NOMO-1 treated with DMSO at 0.1 percent for 48 hours (cell line): ENCODE results near the gene SBNO2.

Source experiments
- DNase-seq: peaks from one replicate; lab custom pipeline; 2025; ENCODE audit not compliant: unreplicated experiment; lab: John Stamatoyannopoulos, UW

Gene SBNO2

DNA sequence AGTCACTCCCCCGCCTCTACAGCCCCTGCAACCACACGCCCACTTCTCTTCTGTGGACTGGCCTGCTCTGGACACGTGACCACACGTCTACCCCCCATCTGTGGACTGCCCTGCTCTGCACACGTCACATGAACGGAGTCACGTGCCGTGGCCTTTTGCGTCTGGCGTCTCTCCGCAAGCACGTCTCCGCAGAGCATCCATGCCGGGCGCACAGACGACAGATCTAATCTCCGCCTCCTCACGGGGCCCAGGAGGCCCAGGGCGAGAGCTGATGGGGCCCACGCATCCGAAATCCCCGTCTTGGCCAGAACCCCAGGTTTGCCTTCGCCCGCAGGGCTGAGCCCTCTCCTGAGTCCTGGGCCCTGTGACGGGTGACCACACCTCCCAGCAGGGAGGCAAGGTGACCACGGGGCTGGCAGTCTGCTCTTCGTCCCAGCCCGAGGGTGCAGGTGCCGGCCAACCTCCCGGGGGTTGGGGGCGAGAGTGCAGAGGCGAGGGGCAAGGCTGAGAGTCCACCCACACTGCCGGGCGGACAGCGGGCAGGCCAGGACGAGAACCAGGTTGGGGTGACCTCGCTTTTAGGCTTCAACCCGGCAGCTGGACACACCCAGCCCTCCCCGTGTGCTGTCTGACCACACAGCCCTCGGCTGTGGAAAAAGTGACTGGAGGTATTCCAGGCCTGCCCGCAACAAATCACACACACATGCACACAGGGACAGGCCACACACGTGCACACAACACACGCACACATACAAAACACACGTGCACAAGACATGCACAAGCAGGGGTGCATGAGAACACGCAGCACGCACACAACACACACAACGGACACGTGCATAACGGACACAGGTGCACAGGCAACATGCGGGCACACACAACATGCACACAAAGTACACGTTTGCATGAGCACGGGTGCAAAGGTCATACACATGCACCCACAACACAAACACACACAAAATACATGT is 3.9 kb downstream of the SBNO2 start:
- DNase-seq, result no peak

GRCh38 chr19:1169411-1169791 is 4.7 kb downstream of the SBNO2 start:
- DNase-seq, result no peak

DNA sequence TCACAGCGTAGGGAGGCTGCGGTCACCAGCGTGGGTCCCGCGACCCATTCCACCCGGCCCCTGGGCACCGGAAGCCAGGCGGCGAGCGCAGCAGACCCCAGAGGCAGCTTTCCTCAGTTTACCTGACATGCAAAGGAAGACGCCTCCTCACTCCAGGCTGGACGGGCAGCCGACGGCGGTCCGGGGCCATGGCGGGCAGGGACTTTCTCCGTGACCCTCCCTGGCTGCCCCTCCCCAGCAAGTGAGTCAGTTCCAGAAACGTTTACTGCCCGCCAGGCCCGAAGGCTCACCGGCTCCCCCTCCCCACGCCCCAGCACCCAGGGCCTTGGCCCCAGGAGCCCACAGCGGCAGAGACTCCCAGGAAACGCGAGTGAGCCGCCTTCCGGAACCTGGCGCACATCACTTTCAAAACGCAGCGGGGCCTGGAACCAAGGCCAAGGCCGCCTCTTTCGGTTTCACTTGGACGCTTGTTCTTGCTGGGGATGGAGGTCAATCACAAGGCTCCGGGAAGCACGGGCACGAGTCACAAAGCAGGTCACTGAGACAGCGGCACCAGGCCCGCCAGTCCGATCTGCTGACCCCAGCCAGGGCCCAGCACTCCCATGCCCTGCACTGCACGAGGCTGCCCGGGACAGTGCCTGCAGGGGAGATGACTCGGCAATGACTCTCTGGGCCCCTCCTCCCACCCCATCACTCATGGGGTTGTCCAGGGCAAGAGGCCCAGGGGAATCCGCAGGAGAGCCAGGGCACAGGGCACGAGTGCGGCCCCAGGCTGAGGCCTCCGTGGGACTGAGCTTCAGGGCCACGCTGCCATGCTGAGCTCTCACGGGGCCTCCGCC is 5.3 kb downstream of the SBNO2 start:
- DNase-seq, result no peak

- no peak for DNase-seq
Measured at GRCh38 chr19:1167687-1168571, 6.1 kb downstream of the SBNO2 start.

DNA sequence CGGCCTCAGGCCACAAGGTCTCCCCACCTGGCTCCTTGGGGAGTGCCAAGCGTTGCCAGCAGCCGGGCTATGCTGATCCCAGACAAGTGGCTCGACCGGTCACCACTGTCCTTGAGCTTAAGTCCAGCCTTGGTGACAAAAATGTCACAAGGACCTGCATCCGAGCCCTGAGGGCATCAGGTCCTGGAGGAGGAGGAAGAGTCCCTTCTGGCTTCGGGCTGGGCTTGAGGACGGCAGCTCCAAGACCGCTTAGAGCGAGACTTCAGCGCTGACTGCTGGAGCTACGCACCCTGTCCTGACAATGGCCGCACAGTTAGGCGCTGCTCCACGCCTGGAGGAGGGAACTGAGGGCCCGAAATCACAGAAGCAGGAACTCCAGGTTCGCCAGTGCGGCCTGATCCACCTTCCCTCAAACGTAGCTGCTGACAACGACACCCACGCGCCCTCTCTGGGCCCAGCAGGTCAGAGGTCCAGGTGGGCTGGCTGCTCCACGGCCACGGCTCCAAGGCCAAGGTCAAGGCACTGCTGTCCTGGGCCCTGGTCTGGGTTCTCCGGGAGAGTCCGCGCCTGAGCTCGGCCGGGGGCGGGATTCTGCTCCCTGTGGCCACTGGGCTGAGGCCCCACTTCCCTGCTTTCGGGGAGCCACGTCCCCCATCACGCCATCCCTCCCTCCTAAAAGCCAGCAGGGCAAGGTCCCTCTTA is 7.0 kb downstream of the SBNO2 start:
- no peak for DNase-seq

- no peak for DNase-seq
Measured at GRCh38 chr19:1164684-1165531, 9.2 kb downstream of the SBNO2 start.

- DNase-seq, result no peak
Measured at GRCh38 chr19:1163934-1164683, 10.0 kb downstream of the SBNO2 start.

- DNase-seq, result no peak
Measured at GRCh38 chr19:1163283-1163933, 10.7 kb downstream of the SBNO2 start.

DNA sequence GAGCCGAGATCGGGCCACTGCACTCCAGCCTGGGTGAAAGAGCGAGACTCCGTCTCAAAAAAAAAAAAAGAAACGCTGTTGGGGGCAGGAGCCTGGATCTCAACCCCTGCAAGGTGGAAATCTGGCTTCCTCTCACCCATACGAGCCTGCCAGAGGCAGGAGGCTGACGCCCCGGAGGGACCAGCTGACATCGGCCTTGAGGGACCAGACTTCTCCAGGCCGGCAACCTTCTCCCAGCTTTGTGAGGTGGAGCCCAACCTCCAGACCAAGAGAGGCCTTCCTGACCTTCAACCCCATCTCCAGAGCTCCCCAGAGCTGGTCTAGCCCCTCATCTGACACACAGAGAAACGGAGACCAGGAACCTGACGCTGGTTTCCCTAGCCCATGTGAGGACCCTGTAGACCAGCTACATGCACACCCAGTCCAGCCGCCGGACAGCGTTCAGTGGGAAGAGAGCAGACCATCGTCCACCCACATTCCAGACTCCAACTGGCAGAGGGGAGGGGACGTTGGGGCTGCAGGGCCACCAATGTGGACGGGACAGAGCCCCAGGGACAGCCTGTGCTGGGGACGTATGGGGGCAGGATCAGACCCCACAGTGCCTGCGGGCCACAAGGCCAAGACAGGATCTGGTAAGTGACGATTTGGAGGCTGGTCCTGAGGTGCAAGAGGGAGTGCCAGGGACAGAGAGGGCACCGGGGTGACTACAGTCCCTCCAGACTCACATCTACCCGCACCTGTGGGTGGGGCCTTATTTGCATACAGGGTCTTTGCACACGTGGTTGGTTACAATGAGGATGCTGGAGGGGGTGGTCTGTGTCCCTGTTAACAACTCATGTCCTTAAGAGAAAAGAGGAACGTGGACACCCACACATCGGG is 11.4 kb downstream of the SBNO2 start:
- DNase-seq, result no peak

- no peak for DNase-seq
Measured at GRCh38 chr19:1161716-1162115, 12.4 kb downstream of the SBNO2 start.

GRCh38 chr19:1159864-1160595 is 14.0 kb downstream of the SBNO2 start:
- DNase-seq, result no peak

DNA sequence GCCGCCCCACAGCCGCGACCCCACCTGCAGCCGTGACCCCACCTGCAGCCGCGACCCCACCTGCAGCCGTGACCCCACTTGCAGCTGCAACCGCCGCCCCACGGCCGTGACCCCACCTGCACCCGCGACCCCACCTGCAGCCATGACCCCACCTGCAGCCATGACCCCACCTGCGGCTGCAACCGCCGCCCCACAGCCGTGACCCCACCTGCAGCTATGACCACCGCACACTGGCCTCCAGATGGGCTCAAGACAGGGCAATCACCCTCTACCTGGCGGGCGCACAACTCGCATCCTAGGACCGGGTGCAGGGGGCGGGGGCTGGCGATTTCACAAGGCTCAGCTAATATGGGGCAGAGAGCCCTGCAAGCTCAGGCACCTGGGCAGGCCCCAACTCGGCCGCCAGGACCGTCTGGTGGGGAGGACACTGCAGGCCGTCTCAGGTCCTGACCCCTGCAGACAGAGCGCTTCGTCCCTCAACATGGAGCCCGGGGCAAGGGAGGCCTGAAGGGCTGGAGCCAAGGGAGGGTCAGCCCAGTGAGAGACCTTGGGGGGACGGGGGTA is 15.1 kb downstream of the SBNO2 start:
- no peak for DNase-seq

GRCh38 chr19:1157931-1158884 is 15.9 kb downstream of the SBNO2 start:
- no peak for DNase-seq

GRCh38 chr19:1156830-1157615 is 17.0 kb downstream of the SBNO2 start:
- DNase-seq, result no peak
